DND-41 (cell line): ENCODE results near the gene CENPU.

ENCODE experiments used
- EZH2 ChIP-seq: IDR thresholded peaks from 3 replicates; pipeline ENCODE4 v1.6.1; 2012; ENCODE audit warnings: borderline replicate concordance, low read depth, mild to moderate bottlenecking, moderate library complexity, low read length, inconsistent platforms; ENCODE audit not compliant: severe bottlenecking
- TF ChIP-seq, protein P1 (sequence below): IDR thresholded peaks from 2 replicates; pipeline ENCODE4 v1.5.1; 2012; ENCODE audit warnings: borderline replicate concordance, low read length, moderate library complexity, mild to moderate bottlenecking; ENCODE audit not compliant: poor library complexity, severe bottlenecking; ENCODE audit errors: extremely low read depth

DNA sequence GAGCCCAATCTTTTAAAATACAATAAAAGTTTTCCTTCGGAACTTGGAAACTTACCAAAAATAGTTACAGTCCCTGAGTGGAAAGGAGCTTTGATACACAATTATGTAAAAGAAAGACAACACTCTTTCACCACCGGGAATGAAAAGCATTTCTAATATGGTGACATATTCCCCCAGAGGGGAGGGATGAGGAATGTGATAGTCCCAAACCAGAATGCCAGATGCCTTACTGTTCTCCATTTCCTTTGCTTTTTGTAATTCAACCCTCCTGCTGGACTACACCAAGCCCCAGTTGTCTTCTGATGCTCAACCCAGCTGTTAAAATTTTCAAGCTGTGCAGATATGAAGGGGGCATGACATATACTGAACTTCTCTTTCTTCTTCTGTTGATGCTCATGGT is 80.2 kb downstream of the CENPU start:
- TF ChIP-seq, protein P1, sequence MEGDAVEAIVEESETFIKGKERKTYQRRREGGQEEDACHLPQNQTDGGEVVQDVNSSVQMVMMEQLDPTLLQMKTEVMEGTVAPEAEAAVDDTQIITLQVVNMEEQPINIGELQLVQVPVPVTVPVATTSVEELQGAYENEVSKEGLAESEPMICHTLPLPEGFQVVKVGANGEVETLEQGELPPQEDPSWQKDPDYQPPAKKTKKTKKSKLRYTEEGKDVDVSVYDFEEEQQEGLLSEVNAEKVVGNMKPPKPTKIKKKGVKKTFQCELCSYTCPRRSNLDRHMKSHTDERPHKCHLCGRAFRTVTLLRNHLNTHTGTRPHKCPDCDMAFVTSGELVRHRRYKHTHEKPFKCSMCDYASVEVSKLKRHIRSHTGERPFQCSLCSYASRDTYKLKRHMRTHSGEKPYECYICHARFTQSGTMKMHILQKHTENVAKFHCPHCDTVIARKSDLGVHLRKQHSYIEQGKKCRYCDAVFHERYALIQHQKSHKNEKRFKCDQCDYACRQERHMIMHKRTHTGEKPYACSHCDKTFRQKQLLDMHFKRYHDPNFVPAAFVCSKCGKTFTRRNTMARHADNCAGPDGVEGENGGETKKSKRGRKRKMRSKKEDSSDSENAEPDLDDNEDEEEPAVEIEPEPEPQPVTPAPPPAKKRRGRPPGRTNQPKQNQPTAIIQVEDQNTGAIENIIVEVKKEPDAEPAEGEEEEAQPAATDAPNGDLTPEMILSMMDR = no peak
- TF ChIP-seq EZH2 = no peak
